Fibroblast of lung (primary cell): ENCODE measurements around the gene CALM3. TPM values are rescaled to one million over a fixed set of nuclear protein-coding genes. Genes with fewer than 3 reads are reported as not detected.

Experiments used
- DNase-seq, 2 donors: peaks; one replicate each; pipeline versions ENCODE4 v3.0.0 to v3.0.0-alpha.2; 2010; ENCODE audit warnings: low read depth in 2 of 2
- H2AFZ ChIP-seq: 2 replicates; pipeline ENCODE4 v1.5.1; 2012; ENCODE audit warnings: low read length, control low read depth, inconsistent platforms
- H3K27ac ChIP-seq: 2 replicates; pipeline ENCODE4 v1.5.1; 2011; ENCODE audit warnings: low read length, control low read depth; ENCODE audit not compliant: insufficient read depth
- H3K27me3 ChIP-seq: 2 replicates; pipeline ENCODE4 v1.5.1; 2011; ENCODE audit warnings: mild to moderate bottlenecking, low read length; ENCODE audit not compliant: control insufficient read depth, insufficient read depth
- H3K36me3 ChIP-seq: 2 replicates; pipeline ENCODE4 v1.5.1; 2011; ENCODE audit warnings: low read length; ENCODE audit not compliant: control insufficient read depth, insufficient read depth
- H3K4me1 ChIP-seq: 2 replicates; pipeline ENCODE4 v1.5.1; 2011; ENCODE audit warnings: low read length; ENCODE audit not compliant: control insufficient read depth, insufficient read depth; ENCODE audit errors: extremely low read depth
- H3K4me2 ChIP-seq: 2 replicates; pipeline ENCODE4 v1.5.1; 2011; ENCODE audit warnings: low read length, control low read depth; ENCODE audit not compliant: insufficient read depth; ENCODE audit errors: extremely low read depth
- H3K4me3 ChIP-seq, 4 experiments: fragments of 200-600 bp in 1 of 4; sonication (generic) in 1 of 4; replicated peaks in 1 of 4; 2 replicates each; pipeline ENCODE4 v1.5.1; 2011 to 2016; ENCODE audit warnings: low read length in 4 of 4, low read depth in 3 of 4, mild to moderate bottlenecking in 3 of 4, control low read depth in 2 of 4, inconsistent platforms in 1 of 4, mixed read lengths in 1 of 4; ENCODE audit not compliant: insufficient read depth in 1 of 4; ENCODE audit errors: control extremely low read depth in 1 of 4
- H3K79me2 ChIP-seq: 2 replicates; pipeline ENCODE4 v1.5.1; 2012; ENCODE audit warnings: mild to moderate bottlenecking, low read length, inconsistent platforms; ENCODE audit not compliant: control insufficient read depth, insufficient read depth
- H3K9ac ChIP-seq: 2 replicates; pipeline ENCODE4 v1.5.1; 2011; ENCODE audit warnings: mild to moderate bottlenecking, low read length, control low read depth; ENCODE audit not compliant: insufficient read depth
- H3K9me3 ChIP-seq: 2 replicates; pipeline ENCODE4 v1.5.1; 2012; ENCODE audit warnings: low read depth, low read length; ENCODE audit not compliant: control insufficient read depth, insufficient read depth
- H4K20me1 ChIP-seq: 2 replicates; pipeline ENCODE4 v1.5.1; 2011; ENCODE audit warnings: low read length; ENCODE audit not compliant: control insufficient read depth, insufficient read depth; ENCODE audit errors: extremely low read depth
- EZH2 ChIP-seq: IDR thresholded peaks from 2 replicates; pipeline ENCODE4 v1.5.1; 2012; ENCODE audit warnings: low read length, control low read depth, mild to moderate bottlenecking; ENCODE audit errors: missing control alignments
- polyA plus RNA-seq, 2 donors: library from polyadenylated mRNA; depleted of rRNA in 1 of 2; stranded (reverse) in 1 of 2; unstranded in 1 of 2; fragments of >200 nt; gene quantifications; 2 replicates each; pipeline ENCODE4 v1.2.1, GENCODE V29; 2011 to 2012; ENCODE audit warnings: missing spikeins in 1 of 2
- total RNA-seq: library from RNA; depleted of rRNA; stranded (reverse); fragments of >200 nt; gene quantifications from 2 replicates; pipeline ENCODE4 v1.2.1, GENCODE V29; 2014
- TF ChIP-seq, protein P1 (sequence below), 2 donors: IDR thresholded peaks in 1 of 2; conservative IDR thresholded peaks in 1 of 2; 1 replicate in 1 of 2; 2 replicates in 1 of 2; pipeline ENCODE4 v1.5.1; 2011 to 2012; ENCODE audit warnings: low read length in 2 of 2, control low read depth in 1 of 2, inconsistent platforms in 1 of 2, low read depth in 1 of 2, mild to moderate bottlenecking in 1 of 2

The CALM3 gene
- total and polyA plus RNA-seq, 2 donors (not counting 1 experiment from before 2014, with no cell fraction given), result 160 to 901 TPM

DNA sequence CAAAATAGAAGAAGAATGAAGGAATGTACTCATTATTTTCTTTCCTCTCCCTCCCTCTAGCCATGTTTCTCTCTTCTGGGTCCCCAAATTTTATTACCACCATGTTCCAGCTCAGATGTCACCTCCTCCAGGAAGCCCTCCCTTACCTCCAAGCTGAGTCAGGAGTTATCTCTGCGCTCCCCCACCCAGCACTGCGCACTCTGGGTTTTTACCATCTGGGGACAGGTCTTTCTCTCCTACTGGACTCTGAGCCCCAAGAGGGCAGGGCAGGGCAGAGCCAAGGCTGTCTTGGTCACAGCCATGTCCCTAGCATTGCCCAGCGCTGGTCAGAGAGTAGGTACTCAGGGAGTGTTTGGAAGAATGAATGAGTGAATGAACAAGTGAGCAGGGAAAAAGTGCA lies 32.0 kb downstream of the CALM3 start:
- no peaks in the 10 kb centered on the region for H3K9me3 ChIP-seq
- H3K9ac ChIP-seq, result no peak overlapping the region
- H2AFZ ChIP-seq, result no peak overlapping the region
- H4K20me1 ChIP-seq, result no peaks in the 10 kb centered on the region
- no peak overlapping the region for H3K4me3 ChIP-seq
- TF ChIP-seq EZH2, result no peak
- TF ChIP-seq, protein P1, sequence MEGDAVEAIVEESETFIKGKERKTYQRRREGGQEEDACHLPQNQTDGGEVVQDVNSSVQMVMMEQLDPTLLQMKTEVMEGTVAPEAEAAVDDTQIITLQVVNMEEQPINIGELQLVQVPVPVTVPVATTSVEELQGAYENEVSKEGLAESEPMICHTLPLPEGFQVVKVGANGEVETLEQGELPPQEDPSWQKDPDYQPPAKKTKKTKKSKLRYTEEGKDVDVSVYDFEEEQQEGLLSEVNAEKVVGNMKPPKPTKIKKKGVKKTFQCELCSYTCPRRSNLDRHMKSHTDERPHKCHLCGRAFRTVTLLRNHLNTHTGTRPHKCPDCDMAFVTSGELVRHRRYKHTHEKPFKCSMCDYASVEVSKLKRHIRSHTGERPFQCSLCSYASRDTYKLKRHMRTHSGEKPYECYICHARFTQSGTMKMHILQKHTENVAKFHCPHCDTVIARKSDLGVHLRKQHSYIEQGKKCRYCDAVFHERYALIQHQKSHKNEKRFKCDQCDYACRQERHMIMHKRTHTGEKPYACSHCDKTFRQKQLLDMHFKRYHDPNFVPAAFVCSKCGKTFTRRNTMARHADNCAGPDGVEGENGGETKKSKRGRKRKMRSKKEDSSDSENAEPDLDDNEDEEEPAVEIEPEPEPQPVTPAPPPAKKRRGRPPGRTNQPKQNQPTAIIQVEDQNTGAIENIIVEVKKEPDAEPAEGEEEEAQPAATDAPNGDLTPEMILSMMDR (conservative IDR thresholded peaks at IDR 0.05 in 1 of 2, IDR thresholded peaks at IDR 0.05 in 1 of 2; ENCODE audit: low read depth in 1 of 2, low read length in 2 of 2), result no peak
- no peaks in the 10 kb centered on the region for H3K36me3 ChIP-seq
- H3K4me2 ChIP-seq, result no peak overlapping the region
- peaks cover 2% of the 10 kb centered on the region for H3K27me3 ChIP-seq
- H3K27ac ChIP-seq, result no peak overlapping the region
- peaks cover 13% of the 10 kb centered on the region for H3K4me1 ChIP-seq
- no peak for DNase-seq
- no peaks in the 10 kb centered on the region for H3K79me2 ChIP-seq

DNA sequence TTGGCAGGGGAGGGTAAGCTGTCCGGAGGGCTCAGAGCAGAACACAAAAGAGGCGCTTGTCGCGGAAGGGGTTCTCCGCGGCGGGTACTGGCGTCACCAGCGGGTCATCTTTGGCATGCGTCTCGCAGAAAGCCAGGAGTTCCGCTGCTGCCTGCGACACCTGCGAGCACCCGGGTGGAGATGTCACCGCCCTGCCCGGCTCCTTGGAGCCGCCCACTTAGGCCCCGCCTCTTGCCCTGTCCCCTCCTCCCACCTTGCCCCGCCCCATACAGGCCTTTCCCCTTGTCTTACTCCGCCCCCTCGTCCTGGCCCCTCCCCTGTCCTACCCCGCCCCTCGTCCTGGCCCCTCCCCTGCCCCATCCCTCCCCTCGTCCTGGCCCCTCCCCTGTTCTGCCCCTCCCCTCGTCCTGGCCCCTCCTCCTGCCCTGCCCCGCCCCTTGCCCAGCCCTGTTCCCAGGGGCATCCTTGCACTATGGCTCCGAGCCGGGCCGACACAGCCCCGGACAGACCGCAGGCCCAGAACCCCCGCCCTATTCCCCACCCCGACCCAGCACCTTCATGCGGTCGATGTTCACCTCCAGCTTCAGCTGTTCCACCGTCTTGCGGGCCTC lies 33.0 kb downstream of the CALM3 start:
- Histone ChIP-seq H3K27ac (no peak overlapping the region), H3K9ac (no peak overlapping the region), H3K4me1 (peaks cover 17% of the 10 kb centered on the region), H3K9me3 (no peaks in the 10 kb centered on the region), H3K4me2 (no peak overlapping the region), H3K79me2 (no peaks in the 10 kb centered on the region), H2AFZ (no peak overlapping the region), H3K27me3 (peaks cover 2% of the 10 kb centered on the region), H3K4me3 (peak overlapping the region in 1 of 4 experiments; percentile 32), H3K36me3 (no peaks in the 10 kb centered on the region), H4K20me1 (no peaks in the 10 kb centered on the region)
- DNase-seq, result peak; percentile 62 to 73
- TF ChIP-seq, protein P1 (conservative IDR thresholded peaks at IDR 0.05 in 1 of 2, IDR thresholded peaks at IDR 0.05 in 1 of 2; ENCODE audit: low read depth in 1 of 2, low read length in 2 of 2), result no peak
- TF ChIP-seq EZH2, result no peak

DNA sequence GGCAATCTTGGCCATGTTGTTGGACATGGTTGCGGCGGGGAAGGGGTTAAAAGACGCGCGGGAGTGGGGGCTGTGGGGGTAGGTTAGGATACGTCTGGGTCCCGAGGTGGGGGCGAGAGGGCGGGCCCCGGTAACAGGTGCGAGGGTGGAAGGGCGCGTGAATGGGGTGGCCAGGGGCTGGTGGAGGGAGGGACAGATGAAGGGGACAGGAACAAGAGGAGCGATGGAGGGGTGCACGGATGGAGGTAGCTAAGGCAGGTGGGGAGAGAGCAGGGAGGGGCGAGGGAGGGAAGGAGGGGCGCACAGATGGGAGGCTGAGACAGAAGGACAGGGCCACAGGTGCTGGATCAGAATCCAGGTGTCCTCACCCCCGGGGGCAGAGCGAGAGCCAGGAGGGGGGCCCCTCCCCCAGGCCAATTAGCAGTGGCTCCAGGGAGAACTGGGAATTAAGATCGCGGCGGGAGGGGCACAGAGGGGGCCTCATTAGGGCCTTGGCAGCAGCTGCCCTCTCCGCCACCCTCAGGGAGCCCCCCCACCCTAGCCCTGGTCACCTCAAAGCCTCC lies 33.6 kb downstream of the CALM3 start:
- Histone ChIP-seq H3K79me2 (no peaks in the 10 kb centered on the region), H3K9ac (no peak overlapping the region), H3K4me2 (no peak overlapping the region), H3K9me3 (no peaks in the 10 kb centered on the region), H3K27me3 (peaks cover 2% of the 10 kb centered on the region), H3K4me3 (peak overlapping the region in 1 of 4 experiments; percentile 32), H3K4me1 (peaks cover 19% of the 10 kb centered on the region), H4K20me1 (no peaks in the 10 kb centered on the region), H2AFZ (no peak overlapping the region), H3K27ac (no peak overlapping the region), H3K36me3 (no peaks in the 10 kb centered on the region)
- no peak for DNase-seq
- TF ChIP-seq, protein P1 (conservative IDR thresholded peaks at IDR 0.05 in 1 of 2, IDR thresholded peaks at IDR 0.05 in 1 of 2; ENCODE audit: low read depth in 1 of 2, low read length in 2 of 2), result no peak
- TF ChIP-seq EZH2, result no peak
